Glutamatergic neuron (in vitro differentiated cells): ENCODE results near the gene CPM. TPM values are rescaled to one million over a fixed set of nuclear protein-coding genes. Genes with fewer than 3 reads are reported as not detected.
"Not testable (repeated sequence)": the region's sequence is repeated elsewhere in the genome, so short reads cannot be mapped to it uniquely, and the experiment has no call there.

Experiments used
- DNase-seq: peaks from one replicate; pipeline ENCODE4 v3.0.0; 2022
- H3K27ac Mint-ChIP-seq: one replicate; pipeline ENCODE4 v1.8.0; 2020; ENCODE audit warnings: mild to moderate bottlenecking, mixed read lengths, inconsistent platforms; ENCODE audit not compliant: unreplicated experiment
- H3K27me3 Mint-ChIP-seq: one replicate; pipeline ENCODE4 v1.8.0; 2020; ENCODE audit warnings: mild to moderate bottlenecking, moderate library complexity, mixed read lengths, inconsistent platforms; ENCODE audit not compliant: unreplicated experiment
- H3K36me3 Mint-ChIP-seq: one replicate; pipeline ENCODE4 v1.8.0; 2020; ENCODE audit warnings: mild to moderate bottlenecking, mixed read lengths, inconsistent platforms; ENCODE audit not compliant: unreplicated experiment
- H3K4me1 Mint-ChIP-seq: one replicate; pipeline ENCODE4 v1.8.0; 2020; ENCODE audit warnings: mild to moderate bottlenecking, low read depth, mixed read lengths, inconsistent platforms; ENCODE audit not compliant: unreplicated experiment
- H3K4me3 Mint-ChIP-seq: one replicate; pipeline ENCODE4 v1.8.0; 2020; ENCODE audit warnings: mild to moderate bottlenecking, mixed read lengths, inconsistent platforms; ENCODE audit not compliant: unreplicated experiment
- H3K9me3 Mint-ChIP-seq: one replicate; pipeline ENCODE4 v1.8.0; 2020; ENCODE audit warnings: mild to moderate bottlenecking, moderate library complexity, mixed read lengths, inconsistent platforms; ENCODE audit not compliant: unreplicated experiment
- CTCF ChIP-seq: fragments of 200-600 bp; sonication (generic); IDR thresholded peaks from one replicate; pipeline ENCODE4 v1.5.0; 2021; ENCODE audit not compliant: partially characterized antibody, unreplicated experiment
- total RNA-seq: library from RNA; stranded (reverse); fragmentation: NEBNext Ultra II Directional; extraction: Animal tissue kit (Norgen Biotek cat#: 25700); gene quantifications from one replicate; pipeline ENCODE4 v1.2.1, GENCODE V29; 2021; ENCODE audit not compliant: unreplicated experiment

The CPM gene
- total RNA-seq, 1 donor from 2014 or later, result not detected

- Mint-ChIP-seq H3K9me3 (no peaks in the 10 kb centered on the region), H3K4me1 (peaks cover 8% of the 10 kb centered on the region), H3K4me3 (no peak overlapping the region), H3K27me3 (peaks cover 5% of the 10 kb centered on the region), H3K36me3 (no peaks in the 10 kb centered on the region), H3K27ac (no peak overlapping the region)
- DNase-seq, result no peak
- no peak for TF ChIP-seq CTCF
Observed at GRCh38 chr12:68866950-68867349, 66.0 kb downstream of the CPM start.

GRCh38 chr12:68865399-68866164, 67.4 kb downstream of the CPM start:
- TF ChIP-seq CTCF, result no peak
- H3K4me1 Mint-ChIP-seq, result peaks cover 8% of the 10 kb centered on the region
- H3K27ac Mint-ChIP-seq, result no peak overlapping the region
- no peaks in the 10 kb centered on the region for H3K36me3 Mint-ChIP-seq
- peaks cover 2% of the 10 kb centered on the region for H3K27me3 Mint-ChIP-seq
- H3K4me3 Mint-ChIP-seq, result no peak overlapping the region
- H3K9me3 Mint-ChIP-seq, result no peaks in the 10 kb centered on the region
- DNase-seq, result no peak

GRCh38 chr12:68864604-68865003, 68.4 kb downstream of the CPM start:
- H3K27me3 Mint-ChIP-seq, result peaks cover 2% of the 10 kb centered on the region
- no peak for TF ChIP-seq CTCF
- H3K27ac Mint-ChIP-seq, result no peak overlapping the region
- H3K36me3 Mint-ChIP-seq, result no peaks in the 10 kb centered on the region
- H3K4me3 Mint-ChIP-seq, result no peak overlapping the region
- H3K4me1 Mint-ChIP-seq, result peaks cover 8% of the 10 kb centered on the region
- H3K9me3 Mint-ChIP-seq, result no peaks in the 10 kb centered on the region
- no peak for DNase-seq

GRCh38 chr12:68863886-68864454, 69.0 kb downstream of the CPM start:
- not testable (repeated sequence) for H3K4me3 Mint-ChIP-seq, H3K27ac Mint-ChIP-seq, H3K27me3 Mint-ChIP-seq, H3K4me1 Mint-ChIP-seq, H3K36me3 Mint-ChIP-seq, DNase-seq, H3K9me3 Mint-ChIP-seq
- peak; percentile 68 for TF ChIP-seq CTCF

- Mint-ChIP-seq H3K9me3 (no peaks in the 10 kb centered on the region), H3K4me3 (no peak overlapping the region), H3K27ac (no peak overlapping the region), H3K4me1 (peaks cover 1% of the 10 kb centered on the region), H3K36me3 (no peaks in the 10 kb centered on the region), H3K27me3 (peaks cover 2% of the 10 kb centered on the region)
- no peak for TF ChIP-seq CTCF
- DNase-seq, result no peak
Observed at GRCh38 chr12:68863109-68863770, 69.7 kb downstream of the CPM start.
